NCI-H2107 (cell line): ENCODE results near the gene PTH2R.
"Not testable (repeated sequence)": the region's sequence is repeated elsewhere in the genome, so short reads cannot be mapped to it uniquely, and the experiment has no call there.

Experiments
- DNase-seq: peaks from one replicate; lab custom pipeline; 2025; lab: John Stamatoyannopoulos, UW

The PTH2R gene

DNA sequence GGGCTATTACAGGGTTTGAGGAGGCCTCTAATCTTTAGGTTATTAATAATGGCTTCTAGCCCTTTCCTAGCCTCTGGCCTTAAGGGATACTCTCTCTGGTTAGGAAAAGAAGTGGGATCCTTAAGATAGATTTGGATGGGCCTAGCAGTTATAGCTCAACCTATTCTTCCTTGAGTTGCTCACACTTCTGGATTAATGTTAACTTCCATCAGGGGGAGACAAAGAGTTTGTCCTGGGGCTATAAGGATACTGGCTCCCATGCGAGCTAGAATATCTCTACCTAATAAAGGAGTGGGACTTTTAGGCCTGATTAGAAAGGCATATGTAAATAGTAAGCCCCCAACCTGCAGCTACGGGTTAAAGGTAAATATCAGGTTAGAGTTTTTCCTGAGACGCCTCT, 14.3 kb upstream of the PTH2R start:
- DNase-seq = no peak

DNA sequence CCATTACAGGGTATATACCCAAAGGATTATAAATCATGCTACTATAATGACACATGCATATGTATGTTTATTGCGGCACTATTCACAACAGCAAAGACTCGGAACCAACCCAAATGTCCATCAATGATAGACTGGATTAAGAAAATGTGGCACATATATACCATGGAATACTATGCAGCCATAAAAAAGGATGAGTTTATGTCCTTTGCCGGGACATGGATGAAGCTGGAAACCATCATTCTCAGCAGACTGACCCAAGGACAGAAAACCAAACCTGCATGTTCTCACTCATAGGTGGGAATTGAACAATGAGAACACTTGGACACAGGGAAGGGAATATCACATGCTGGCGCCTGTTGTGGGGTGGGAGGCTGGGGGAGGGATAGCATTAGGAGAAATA, 9.8 kb upstream of the PTH2R start:
- DNase-seq = not testable (repeated sequence)

DNA sequence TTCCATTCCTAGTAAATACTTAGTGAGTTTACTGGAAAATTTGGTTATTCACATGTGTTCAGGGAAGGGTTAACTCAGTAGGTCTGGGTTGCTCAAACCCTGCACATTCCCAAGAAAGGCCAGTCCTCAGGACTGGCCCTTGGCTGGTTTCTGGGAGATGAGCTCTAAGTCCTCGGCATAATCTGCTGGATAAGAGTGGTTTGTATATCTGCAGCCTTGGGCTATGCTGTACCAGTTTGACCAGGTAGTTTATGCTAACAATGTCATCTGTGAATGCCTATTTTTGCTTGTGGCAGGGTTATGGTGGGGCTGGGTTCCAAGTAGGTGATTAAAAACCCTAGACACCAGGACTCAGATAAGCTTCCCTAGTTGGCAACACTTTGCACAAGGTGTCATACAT, 7.4 kb upstream of the PTH2R start:
- DNase-seq = no peak

DNA sequence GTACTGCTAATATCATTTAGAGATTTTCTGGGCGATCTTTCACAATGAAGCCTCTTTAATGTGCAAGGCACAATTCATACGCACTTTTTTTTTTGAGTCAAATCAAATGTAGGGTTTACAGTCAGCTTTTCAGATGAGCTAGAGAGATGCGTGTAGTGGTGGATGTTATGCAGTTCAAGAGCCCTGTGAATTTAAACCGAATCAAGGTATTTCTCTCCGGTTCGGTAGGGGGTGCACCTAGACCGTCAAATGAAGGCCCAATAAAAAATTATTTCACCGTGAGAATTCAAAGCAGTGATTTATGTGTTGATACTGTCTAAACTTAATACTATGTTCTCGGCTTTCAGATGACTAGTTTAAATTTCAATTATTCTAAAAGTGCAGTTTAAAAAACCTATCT, 1.1 kb downstream of the PTH2R start:
- DNase-seq = peak; percentile 39

DNA sequence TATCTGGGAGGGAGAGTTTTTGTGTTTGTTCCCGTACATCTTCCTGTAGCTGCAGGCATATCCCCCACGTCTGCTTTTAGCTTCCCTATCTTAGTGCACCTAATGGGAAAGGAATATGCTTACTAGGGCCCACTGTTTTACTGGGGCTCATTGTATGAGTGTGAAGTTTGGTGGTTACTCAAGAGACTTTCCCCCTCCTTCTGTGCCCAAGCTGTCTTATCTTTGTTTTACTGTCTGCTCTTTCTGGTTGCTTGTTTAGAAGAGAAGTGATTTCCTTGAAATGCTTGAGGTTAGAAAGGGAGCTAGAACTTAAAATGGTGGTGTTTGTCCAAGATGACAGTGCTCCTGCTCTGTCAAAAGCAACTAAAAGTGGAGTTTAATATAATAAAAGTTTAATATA, 7.3 kb downstream of the PTH2R start:
- DNase-seq = no peak

DNA sequence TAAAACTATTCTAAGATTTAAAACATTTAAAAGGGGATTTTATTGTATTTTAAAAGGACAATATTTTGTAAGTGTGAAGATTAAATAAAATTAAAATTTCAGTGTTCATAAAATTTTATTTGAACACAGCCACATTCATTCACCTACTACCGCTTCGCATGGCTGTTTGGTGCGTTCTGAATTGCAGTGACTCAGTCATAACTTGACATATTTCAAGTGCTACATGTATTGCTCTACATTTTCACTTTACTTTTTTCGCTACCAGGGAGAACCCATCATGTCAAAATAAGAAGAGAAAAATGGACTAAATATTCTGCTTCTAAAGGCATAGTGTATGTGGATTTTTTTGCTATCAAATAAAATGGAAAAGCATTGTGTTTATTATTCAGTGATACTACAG, 8.7 kb downstream of the PTH2R start:
- DNase-seq = no peak

DNA sequence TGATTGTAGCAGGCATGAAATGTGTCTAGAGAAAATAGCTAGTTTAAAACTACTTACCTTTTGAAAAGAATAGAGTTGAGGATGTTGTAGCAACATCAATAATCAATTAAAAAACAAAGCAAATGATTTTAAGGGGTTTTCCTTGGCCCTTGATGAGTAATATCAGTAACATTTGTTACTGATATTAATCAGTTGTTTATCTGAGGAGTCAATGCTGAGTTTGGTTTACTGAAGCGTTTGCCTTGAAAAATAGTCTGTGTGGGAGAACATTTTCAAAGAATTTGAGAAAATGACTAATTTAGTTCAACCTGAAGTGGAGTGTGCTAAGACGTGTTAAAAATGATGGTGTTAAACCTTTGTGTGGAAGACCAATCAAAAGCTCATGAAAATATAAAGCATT, 9.3 kb downstream of the PTH2R start:
- no peak for DNase-seq

DNA sequence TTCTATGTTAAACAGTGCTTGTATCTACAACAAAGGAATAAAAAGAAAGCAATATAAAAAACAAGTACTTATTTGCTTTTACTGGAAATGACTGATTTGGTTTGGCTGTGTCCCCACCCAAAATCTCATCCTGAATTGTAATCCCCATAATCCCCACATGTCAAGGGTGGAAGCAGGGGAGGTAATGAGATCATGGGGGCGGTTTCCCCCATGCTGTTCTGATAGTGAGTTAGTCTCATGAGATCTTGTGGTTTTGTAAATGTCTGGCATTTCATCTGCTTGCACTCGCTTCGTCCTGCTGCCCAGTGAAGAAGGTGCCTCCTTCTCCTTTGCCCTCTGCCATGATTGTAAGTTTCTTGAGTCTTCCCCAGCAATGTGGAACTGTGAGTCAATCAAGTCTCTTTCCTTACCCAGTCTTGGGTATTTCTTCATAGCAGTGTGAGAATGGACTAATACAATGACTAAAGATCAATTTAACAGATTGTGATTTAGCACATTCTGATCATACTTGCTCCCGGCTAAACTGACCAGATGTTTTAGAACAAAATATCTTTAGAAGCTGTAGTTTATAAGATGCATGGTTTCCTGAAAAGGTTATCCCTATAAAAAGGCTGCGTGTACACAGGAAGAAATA, 19.9 kb downstream of the PTH2R start:
- no peak for DNase-seq

DNA sequence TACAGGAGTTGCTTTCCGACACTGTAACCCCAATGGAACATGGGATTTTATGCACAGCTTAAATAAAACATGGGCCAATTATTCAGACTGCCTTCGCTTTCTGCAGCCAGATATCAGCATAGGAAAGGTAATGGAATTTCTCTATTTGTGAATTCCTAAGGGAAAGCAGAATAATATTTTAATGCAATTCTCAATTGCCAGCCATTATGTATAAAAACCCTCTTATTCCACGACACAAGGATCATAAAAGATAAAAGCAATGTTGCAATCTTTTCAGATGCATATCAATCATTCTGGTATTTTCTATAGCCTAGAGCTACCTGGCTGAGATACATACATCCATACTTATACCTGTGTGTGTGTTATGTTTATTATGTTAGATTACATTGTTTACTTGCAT, 31.2 kb downstream of the PTH2R start:
- DNase-seq = no peak

DNA sequence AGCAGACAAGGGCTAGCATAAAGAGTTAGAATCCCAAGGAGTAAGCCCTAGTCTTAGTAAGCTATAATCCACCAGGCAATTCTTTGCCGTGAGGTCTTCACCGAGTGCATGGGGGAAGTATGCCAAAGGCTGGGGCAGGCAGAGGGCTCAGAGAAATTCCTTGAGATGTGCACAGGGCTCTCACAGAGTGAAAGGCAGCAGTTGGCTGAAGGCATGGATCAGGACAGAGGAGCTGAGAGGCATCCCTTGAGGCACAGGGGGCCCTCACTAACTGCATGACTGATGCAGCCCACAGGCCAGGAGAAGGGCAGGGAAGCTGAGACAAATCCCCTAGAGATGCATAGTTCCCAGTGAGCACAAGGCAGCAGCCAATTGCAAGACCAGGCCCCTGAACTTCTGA, 34.1 kb downstream of the PTH2R start:
- DNase-seq = no peak

DNA sequence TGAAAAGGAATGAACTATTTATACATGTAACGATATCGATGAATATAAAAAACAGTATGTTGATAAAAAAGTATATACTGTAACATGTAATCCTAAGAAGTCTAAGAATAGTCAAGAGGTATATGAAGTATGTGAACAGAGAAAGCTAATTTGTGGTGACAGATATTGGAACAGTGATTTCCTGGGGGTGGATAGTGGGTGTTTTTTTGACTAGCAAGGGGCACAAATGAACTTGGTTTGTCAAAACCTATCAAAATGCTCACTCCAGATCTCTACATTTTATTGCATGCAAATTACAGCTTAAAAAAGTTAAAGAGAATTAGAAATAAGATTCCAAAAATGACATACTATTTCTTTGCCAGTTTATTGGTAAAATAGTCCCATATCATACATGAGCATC, 35.4 kb downstream of the PTH2R start:
- DNase-seq = no peak

DNA sequence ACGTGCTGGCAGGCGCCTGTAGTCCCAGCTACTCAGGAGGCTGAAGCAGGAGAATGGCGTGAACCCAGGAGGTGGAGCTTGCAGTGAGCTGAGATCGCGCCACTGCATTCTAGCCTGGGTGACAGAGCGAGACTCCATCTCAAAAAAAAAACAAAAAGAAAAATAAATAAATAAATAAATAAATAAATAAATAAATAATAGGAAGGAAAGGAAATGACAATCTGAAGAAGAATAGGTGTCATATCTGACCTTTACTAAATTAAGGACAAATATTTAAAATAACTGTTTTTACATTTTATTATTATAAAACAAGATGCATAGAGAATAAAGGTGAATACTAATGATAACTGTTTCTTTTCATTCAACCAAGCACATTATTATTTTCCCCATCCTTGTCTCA, 40.9 kb downstream of the PTH2R start:
- not testable (repeated sequence) for DNase-seq

DNA sequence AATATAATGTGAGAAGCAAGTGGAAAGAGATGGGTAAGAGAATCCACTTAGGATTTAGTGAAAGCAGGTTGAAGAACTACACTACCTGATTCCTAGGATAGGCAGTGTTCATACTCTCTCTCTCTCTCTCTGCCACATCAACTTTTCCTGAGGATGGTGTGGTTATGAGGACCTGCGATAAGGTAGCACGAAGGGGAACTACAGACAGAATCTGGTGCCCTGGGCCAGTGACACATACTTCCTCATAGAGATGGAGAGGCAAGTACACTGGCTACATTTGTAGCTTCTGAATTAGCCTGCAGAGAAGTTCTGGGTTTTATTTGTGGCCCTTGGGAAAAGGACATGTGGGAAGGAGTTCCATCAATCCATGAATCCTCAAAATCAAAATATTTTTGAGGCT, 44.5 kb downstream of the PTH2R start:
- DNase-seq = no peak

DNA sequence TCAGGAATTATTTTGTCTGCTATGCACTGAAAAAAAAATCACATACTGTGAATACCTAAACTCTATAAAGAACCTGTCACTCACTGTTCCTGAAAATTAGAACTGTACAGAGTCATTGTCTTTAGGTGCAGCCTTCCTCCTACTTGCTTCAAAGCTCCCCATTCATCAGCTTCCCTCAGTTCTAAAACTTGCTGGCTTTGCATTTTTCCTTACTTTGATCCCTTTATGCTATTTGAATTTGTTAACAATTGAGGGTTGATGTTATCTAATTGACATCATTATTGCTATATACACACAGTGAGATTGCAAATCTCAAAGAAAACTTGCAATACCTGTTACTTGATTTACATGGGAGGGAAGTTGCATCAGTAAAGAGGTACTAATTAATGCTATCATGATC, 48.3 kb downstream of the PTH2R start:
- no peak for DNase-seq

DNA sequence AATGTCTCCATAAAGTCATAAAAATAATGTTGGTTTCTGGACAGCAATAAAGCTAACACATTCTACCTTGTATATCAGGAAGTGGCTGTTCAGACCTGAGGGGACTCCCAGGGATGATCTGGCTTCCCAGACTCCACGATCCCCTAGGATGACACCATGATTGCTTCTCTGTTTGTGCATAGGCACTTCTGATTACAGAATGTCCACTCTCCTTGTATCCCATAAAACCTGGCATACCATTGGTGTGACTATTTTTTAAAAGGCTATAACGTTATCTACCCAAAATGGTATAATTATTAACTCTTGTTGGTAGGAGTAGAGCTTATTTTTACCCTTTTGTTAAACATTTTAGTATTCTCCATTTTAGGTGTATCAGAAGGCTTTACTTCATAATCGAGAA, 57.1 kb downstream of the PTH2R start:
- DNase-seq = no peak

DNA sequence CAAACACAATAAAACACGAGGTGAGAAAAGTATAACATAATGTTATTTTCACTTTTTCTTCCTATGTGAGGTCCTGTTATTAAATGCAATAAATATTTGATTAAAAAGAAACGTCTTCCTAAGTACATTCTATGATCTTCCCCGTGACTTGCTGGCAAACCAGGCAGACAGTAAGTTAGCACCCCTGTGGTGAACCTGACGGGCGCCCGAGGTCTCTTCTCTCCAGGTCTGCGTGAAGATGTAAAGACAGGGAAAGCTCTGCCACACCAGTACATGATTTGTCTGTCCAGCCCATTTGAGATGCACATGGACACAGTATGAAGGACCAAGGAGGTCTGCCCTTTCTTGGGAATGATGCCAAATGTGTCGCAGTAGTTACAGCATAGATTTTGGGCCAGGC, 57.6 kb downstream of the PTH2R start:
- DNase-seq = no peak

DNA sequence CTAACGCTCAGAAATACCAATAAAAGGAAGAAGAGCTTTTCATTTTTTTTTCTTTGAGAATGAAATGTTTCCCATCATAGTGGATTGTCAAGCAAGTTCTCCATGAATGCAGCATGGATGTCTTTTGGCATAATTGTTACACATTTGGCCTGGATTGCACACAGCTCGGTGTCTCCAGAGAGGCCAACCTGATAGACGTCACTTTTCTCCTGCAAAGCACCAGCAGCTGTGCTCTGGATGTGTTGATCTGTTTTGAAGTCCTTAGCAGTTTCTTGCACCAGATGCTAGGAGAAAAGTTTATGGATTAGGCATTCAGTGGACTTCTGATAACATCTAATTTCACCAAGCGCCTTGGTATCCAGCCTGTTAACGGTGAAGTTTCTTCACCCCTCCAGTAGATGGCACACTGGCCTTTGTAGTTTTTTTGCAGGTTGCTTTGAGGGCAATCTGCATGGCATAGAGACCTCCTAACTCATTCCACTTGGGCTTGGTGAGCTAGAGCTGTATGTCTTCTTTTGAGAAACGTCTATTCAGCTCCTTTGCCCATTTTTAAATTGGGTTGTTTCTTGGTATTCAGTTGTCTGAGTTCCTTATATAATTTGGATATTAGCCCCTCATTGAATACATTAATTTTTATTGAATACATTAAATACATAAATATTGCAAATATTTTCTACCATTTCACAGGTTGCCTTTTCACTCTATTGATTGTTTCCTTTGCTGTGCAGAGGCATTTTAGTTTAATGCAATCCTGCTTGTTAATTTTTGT, 59.7 kb downstream of the PTH2R start:
- peak; percentile 56 for DNase-seq

DNA sequence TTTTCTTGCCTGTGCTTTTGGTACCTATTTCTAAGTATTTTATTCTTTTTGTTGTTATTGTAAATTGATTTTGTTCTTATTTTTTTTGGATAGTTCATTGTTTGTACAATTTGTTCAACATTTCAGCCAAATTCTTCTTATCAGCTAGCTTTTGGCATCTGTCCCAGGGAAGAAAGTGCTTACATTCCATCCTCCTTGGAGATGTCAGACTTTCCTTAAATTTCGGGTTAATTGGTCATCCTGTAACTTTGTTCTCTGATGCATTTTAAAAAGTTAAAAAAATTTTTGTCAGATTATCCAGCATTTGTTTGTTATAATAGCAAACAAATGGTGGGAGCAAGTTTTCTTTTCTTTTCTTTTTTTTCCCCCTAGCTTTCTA, 60.3 kb downstream of the PTH2R start:
- no peak for DNase-seq

DNA sequence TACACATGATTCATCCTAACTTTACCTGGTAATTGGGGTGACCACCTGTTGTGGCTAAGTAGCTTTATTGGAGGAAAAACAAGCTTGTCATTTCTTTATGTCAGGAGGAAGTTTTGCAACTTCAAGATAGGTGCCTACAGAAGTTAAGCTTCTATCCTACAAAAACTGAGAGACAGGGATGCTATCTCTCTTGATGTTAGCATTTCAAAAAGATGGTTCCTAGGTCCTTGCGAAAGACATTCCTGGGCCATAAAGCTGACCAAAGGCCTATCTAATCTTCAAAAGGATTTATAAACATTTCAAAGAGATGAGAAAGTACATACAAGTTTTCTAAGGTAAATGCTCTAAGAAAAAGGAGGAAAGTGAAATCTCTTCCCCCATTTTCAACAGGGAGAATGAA, 61.0 kb downstream of the PTH2R start:
- no peak for DNase-seq

DNA sequence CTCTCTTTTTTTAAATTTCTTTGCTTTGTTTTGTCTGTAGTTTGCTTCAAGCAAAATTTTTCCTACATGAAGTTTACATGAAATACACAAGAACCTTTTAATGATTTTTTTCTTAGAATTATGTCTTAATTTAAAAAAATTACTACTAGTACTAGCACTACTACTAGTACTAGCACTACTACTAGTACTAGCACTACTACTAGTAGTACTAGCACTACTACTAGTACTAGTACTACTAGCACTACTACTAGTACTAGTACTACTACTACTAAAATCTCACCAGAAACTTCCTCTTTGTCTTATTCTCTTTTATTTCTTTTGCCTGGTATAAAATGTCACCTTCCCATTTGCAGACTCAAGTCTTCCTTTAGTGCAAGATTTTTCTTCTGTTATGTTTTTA, 71.1 kb downstream of the PTH2R start:
- DNase-seq = no peak

DNA sequence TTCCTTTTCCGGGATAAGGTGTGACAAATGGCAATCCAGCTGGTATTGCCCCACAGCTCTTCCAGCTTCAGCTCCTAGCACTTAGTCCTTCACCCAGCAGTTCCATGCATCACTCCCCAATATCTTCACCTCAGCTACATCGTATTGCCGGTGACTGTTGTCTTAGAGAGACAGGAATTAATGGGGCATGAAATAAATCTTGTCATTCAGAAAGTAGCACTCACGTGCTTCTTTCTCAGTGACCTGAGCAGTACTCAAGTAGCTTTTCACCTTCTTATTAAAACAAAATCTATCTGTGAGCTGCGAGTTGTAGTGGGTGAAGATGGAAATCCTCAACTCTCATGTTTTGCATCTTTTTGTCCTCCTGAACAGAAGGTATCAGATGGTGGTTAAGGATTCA, 72.8 kb downstream of the PTH2R start:
- no peak for DNase-seq

DNA sequence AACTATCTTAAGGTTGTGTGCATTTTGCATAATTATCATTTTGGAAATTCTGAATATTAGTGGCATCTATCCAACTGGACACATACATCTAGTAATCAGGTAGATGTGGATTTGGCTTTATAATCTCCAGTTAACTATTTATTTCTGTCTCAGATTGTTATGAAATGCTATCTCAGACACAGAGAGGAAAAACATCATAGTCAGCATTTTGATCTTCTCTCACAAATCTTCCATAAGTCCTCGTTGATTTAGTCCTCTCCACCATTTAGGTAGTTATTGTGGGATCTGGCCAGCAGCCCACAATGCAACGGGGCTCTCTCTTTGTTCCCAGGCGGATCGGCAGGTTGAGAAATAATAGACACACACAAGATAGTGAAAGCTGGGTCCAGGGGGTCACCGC, 75.4 kb downstream of the PTH2R start:
- DNase-seq = not testable (repeated sequence)

DNA sequence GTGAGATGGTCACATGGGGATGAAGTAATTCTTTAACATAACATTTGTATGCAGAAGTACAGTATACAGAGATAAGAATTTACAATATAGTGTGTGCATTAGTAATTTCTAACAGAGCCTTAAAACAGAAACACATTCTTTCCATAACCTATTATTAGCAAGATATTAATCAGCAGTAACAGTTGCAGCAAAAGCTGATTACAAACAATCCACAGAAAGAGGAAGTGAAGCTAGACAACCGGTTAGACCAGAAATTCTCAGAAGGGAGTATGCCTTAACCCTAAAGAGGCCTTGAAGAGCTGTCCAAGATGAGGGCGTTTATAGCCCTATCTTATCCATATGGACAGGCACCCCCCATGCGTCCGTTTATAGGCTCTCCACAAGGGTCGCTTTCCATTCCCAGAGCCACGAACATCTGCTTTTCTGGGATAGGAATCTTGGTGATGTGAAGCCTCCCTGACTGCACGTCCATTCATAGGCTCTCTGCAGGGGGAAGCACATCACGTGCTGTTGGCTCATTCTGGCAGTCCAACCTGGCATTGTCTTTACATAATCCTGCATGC, 75.9 kb downstream of the PTH2R start:
- not testable (repeated sequence) for DNase-seq

DNA sequence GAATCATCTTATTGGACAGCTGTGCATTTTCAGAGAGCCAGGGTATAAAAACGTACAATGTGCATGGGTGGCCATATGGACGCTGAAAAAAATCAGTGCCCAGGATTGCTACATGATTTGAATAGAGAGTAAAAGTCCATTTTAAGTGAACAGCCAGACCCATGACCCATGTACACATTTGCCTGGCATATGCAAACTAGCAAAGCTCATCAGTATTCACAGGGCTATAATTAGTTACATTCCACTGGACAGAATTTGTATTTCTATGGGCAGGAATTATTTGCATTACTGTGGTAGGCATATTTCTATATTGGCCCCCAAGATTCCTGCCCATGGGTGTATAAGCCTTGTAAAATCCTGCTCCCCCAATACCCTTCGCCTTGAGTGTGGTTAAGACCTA, 78.8 kb downstream of the PTH2R start:
- no peak for DNase-seq
